MM.1S (cell line): ENCODE data around the gene RALGDS.

ENCODE experiments used
- DNase-seq: peaks from one replicate; pipeline ENCODE4 v3.0.0-alpha.2; 2015
- H2AFZ ChIP-seq: fragments of 300-600 bp; sonication (generic); 2 replicates; pipeline ENCODE4 v1.6.0; 2016; ENCODE audit warnings: antibody characterized with exemption, low read length
- H3F3A ChIP-seq: fragments of 300-600 bp; sonication (generic); 2 replicates; pipeline ENCODE4 v1.6.1; 2016; ENCODE audit warnings: mild to moderate bottlenecking, antibody characterized with exemption, low read length, moderate library complexity, mixed read lengths; ENCODE audit not compliant: insufficient read depth
- H3K27ac ChIP-seq: fragments of 300-600 bp; sonication (generic); 2 replicates; pipeline ENCODE4 v1.5.1; 2016; ENCODE audit warnings: mild to moderate bottlenecking, low read length
- H3K27me3 ChIP-seq: fragments of 300-600 bp; sonication (generic); replicated peaks from 2 replicates; pipeline ENCODE4 v1.6.0; 2016; ENCODE audit warnings: low read length; ENCODE audit not compliant: insufficient read depth
- H3K36me3 ChIP-seq: fragments of 300-600 bp; sonication (generic); replicated peaks from 2 replicates; pipeline ENCODE4 v1.6.1; 2016; ENCODE audit warnings: mild to moderate bottlenecking, low read length, mixed read lengths; ENCODE audit not compliant: insufficient read depth
- H3K4me1 ChIP-seq: fragments of 300-600 bp; sonication (generic); 2 replicates; pipeline ENCODE4 v1.6.1; 2016; ENCODE audit warnings: low read length, mixed read lengths
- H3K4me2 ChIP-seq: fragments of 300-600 bp; sonication (generic); 2 replicates; pipeline ENCODE4 v1.6.0; 2016; ENCODE audit warnings: low read depth, low read length
- H3K4me3 ChIP-seq: fragments of 300-600 bp; sonication (generic); 2 replicates; pipeline ENCODE4 v1.5.1; 2016; ENCODE audit warnings: low read length, mixed read lengths
- H3K79me2 ChIP-seq: fragments of 300-600 bp; sonication (generic); 2 replicates; pipeline ENCODE4 v1.6.1; 2016; ENCODE audit warnings: mixed run types, low read length, mixed read lengths
- H3K9ac ChIP-seq: fragments of 300-600 bp; sonication (generic); 2 replicates; pipeline ENCODE4 v1.6.1; 2016; ENCODE audit warnings: low read length, mixed read lengths
- H3K9me2 ChIP-seq: fragments of 300-600 bp; sonication (generic); replicated peaks from 2 replicates; pipeline ENCODE4 v1.6.1; 2016; ENCODE audit warnings: mild to moderate bottlenecking, low read length, mixed read lengths; ENCODE audit not compliant: insufficient read depth
- H3K9me3 ChIP-seq: fragments of 300-600 bp; sonication (generic); replicated peaks from 2 replicates; pipeline ENCODE4 v1.6.1; 2016; ENCODE audit warnings: mild to moderate bottlenecking, low read length, mixed read lengths; ENCODE audit not compliant: insufficient read depth
- H4K20me1 ChIP-seq: fragments of 300-600 bp; sonication (generic); 2 replicates; pipeline ENCODE4 v1.6.1; 2016; ENCODE audit warnings: mild to moderate bottlenecking, low read length, moderate library complexity, mixed read lengths; ENCODE audit not compliant: insufficient read depth
- CTCF ChIP-seq: fragments of 300-600 bp; sonication (generic); IDR thresholded peaks from 2 replicates; pipeline ENCODE4 v1.5.1; 2016; ENCODE audit warnings: antibody characterized with exemption, low read length, mixed read lengths
- EZH2 ChIP-seq: fragments of 300-600 bp; sonication (generic); optimal IDR thresholded peaks from 2 replicates; pipeline ENCODE3; 2017; ENCODE audit warnings: low read depth, mild to moderate bottlenecking, antibody characterized with exemption, low read length, mixed read lengths
- EZH2phosphoT487 ChIP-seq: fragments of 300-600 bp; sonication (generic); IDR thresholded peaks from 2 replicates; pipeline ENCODE4 v1.6.1; 2018; ENCODE audit warnings: antibody characterized with exemption, low read length

The RALGDS gene

GRCh38 chr9:133166392-133166791, 45.4 kb upstream of the RALGDS start:
- H3K4me2 ChIP-seq: no peak overlapping the region
- no peaks in the 10 kb centered on the region for H3K9me2 ChIP-seq
- no peaks in the 10 kb centered on the region for H3K36me3 ChIP-seq

DNA sequence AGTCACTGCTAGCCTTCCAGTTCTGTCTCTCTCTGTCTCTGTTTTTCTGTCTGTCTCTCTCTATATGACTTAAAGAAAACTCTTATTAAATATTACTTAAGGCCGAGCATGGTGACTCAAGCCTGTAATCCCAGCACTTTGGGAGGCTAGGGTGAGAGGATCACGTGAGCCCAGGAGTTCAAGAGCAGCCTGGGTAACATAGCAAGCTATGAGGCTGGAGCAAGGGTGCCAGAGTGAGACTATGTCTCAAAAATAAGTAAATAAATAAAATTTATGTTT, 44.4 kb upstream of the RALGDS start:
- Histone ChIP-seq H3K27ac (no peak overlapping the region), H4K20me1 (no peaks in the 10 kb centered on the region), H3K4me1 (no peaks in the 10 kb centered on the region), H2AFZ (no peak overlapping the region), H3K4me3 (no peak overlapping the region), H3K36me3 (no peaks in the 10 kb centered on the region), H3K4me2 (no peak overlapping the region), H3K27me3 (peaks cover 89% of the 10 kb centered on the region), H3F3A (no peaks in the 10 kb centered on the region), H3K9ac (no peak overlapping the region), H3K9me2 (no peaks in the 10 kb centered on the region), H3K9me3 (no peaks in the 10 kb centered on the region), H3K79me2 (no peaks in the 10 kb centered on the region)
- DNase-seq: no peak
- TF ChIP-seq EZH2: no peak
- no peak for TF ChIP-seq EZH2phosphoT487
- TF ChIP-seq CTCF: no peak

More at GRCh38 chr9:133166392-133166791, 45.4 kb upstream of the RALGDS start:
- Histone ChIP-seq H3K9me3 (no peaks in the 10 kb centered on the region), H4K20me1 (no peaks in the 10 kb centered on the region), H3K4me3 (no peak overlapping the region), H3K9ac (no peak overlapping the region), H3K4me1 (no peaks in the 10 kb centered on the region), H3K79me2 (no peaks in the 10 kb centered on the region), H2AFZ (no peak overlapping the region), H3K27me3 (peaks cover 88% of the 10 kb centered on the region), H3K27ac (no peak overlapping the region), H3F3A (no peaks in the 10 kb centered on the region)
- TF ChIP-seq CTCF: no peak
- DNase-seq: no peak

- TF ChIP-seq CTCF (no peak), EZH2phosphoT487 (no peak), EZH2 (no peak)
- Histone ChIP-seq H3K9me3 (no peaks in the 10 kb centered on the region), H3F3A (no peaks in the 10 kb centered on the region), H3K27me3 (peaks cover 89% of the 10 kb centered on the region), H3K9me2 (no peaks in the 10 kb centered on the region), H3K79me2 (no peaks in the 10 kb centered on the region), H2AFZ (no peak overlapping the region), H3K4me3 (no peak overlapping the region), H4K20me1 (no peaks in the 10 kb centered on the region), H3K4me1 (no peaks in the 10 kb centered on the region), H3K9ac (no peak overlapping the region), H3K27ac (no peak overlapping the region), H3K4me2 (no peak overlapping the region), H3K36me3 (no peaks in the 10 kb centered on the region)
- no peak for DNase-seq
Measured at GRCh38 chr9:133164191-133164590, 43.2 kb upstream of the RALGDS start.
